NCI-H2196 treated with DMSO at 0.1 percent for 48 hours (cell line): Measurements from ENCODE around the gene FAM180B.
"Not testable (repeated sequence)": the region's sequence is repeated elsewhere in the genome, so short reads cannot be mapped to it uniquely, and the experiment has no call there.

Source experiments
- DNase-seq: peaks from one replicate; lab custom pipeline; 2025; ENCODE audit not compliant: unreplicated experiment; lab: John Stamatoyannopoulos, UW

The FAM180B gene

DNA sequence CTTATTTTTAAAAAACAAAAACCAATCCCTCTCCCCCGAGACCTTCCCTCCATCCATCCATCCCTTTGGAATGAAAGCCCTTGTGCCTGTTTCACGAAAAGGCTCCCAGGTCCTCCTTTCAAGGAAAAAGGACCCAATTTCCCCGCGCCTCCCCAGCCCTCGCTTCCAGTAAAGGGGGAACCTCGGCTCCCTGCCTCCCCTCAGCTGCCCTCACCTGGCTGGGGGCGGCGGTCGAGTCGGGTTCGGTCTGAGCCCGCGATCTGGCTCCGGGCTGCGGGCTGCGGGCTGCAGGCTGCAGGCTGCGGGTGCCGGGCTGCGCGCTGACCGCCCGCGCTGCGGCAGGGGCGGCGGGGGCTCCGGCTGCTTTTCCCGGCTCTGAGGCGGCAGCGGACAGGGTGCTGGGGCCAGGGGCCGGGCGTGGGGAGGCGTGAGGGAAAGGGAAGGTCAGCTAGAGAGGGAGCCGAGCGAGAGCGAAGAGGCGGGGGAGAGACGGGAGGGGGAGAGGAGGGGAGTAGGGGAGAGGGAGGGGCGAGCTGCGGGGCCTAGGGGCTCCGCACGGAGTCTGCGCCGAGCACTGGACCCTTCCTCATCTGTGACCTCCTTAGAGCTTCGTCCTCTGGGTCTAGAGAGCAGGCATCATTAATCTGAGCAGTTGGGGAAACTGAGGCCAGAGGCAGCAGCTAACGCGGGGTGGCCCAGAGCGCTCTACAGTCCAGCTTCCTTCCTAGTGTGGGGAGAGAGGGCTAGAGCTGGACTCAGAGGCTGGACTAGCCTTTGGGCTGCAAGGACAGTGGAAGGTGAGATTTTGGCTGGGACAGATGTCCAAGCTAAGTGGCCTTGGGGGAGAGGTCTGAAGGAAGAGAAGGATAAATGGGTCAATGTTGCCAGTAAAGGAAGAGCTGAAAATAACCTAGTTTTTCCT is 7.7 kb downstream of the FAM180B start, which contains the start of gene C1QTNF4:
Gene C1QTNF4 (minus strand): TSS at position 478 of the 922 bp plus-strand sequence. CDS start 3,601 bp downstream, outside the sequence.
- no peak for DNase-seq

DNA sequence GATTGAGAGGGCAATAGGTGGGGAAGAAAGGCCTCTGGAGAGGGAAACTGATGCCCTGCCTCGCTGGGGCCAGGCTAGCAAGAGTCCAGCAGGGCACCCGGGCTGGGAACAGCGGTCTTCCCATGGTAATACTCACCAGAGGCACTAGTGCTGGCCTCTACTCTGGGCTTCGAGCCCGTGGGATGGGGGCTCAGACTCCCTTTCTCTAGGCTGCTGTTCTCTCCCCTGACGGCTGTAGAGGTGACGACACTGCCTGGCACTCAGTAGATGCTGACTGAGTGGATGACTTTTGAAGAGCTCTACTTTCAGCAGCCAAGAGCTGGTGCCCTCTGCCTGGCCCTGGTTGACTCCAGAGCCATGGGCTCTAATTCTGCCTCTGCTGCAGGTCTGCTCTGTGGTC is 8.6 kb downstream of the FAM180B start:
- DNase-seq: no peak

DNA sequence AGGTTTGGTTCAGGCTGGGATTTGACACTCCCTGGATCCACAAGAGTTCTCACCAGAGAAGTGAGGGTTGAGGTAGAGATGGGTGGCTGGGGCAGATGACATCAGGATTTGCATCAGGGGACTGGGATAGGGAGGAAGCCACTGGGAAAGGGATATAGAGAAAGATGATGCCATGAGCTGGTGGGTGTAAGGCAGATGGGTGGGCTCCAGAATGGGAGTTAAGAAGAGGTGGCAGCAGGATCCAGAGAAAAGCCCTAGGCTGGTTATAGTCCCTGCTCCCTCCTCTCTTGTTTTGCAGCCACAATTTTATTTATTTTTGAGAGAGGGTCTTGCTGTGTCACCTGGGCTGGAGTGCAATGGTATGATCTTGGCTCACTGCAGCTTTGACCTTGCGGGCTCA is 9.5 kb downstream of the FAM180B start:
- no peak for DNase-seq

DNA sequence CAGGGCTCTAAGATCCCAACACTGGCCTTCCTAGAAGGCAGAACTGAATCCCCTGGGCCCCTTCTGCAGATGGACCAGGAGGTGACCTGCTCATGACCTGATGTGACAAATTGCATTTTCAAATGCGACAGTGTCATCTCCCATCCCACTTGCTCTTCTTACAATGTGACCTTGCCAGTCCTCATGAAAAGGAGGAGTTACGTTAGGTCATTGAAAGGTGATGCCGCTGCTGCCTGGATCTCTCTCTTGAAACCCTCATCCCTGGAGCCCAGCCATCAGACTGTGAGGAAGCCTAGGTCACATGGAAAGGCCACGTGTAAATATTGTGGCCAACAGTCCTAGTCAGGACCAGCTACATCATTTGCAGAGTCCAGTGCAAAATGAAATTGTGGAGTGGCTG is 13.4 kb downstream of the FAM180B start:
- DNase-seq: peak; percentile 38

DNA sequence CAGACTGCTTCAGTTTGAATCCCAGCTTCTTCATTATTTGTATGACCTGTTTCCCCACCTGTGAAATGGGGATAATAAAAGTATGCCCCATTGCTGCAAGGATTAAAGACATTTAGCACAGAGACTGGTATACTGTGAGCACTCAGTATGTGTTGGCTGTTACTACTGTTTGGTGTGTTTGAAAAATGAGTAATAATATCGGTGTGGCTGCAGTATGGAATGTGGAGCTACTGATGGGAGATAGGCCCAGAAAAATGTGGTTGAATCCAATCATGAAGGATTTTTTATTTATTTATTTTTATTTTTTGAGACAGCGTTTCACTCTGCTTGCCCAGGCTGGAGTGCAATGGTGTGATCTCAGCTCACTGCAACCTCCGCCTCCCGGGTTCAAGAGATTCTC is 16.8 kb downstream of the FAM180B start:
- no peak for DNase-seq

DNA sequence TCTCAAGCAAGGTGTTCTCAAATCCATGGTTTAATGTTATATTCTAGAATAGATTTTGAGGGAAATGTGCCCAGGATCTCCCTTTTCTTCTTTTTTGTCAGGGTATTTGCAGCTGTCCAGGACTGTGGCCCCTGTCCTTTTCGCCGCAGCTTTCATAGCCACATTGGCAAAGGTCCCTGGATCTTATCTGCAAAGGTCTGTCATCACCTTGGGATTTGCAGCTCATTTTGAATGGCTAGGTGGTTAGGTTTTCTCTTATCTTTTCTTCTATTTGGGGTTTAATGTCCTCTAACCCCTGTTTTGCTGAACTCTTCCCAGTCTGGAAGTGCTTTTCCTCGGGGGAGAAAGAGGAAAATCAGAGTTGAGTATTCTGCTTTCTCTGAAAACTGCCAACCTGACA is 19.4 kb downstream of the FAM180B start:
- no peak for DNase-seq

DNA sequence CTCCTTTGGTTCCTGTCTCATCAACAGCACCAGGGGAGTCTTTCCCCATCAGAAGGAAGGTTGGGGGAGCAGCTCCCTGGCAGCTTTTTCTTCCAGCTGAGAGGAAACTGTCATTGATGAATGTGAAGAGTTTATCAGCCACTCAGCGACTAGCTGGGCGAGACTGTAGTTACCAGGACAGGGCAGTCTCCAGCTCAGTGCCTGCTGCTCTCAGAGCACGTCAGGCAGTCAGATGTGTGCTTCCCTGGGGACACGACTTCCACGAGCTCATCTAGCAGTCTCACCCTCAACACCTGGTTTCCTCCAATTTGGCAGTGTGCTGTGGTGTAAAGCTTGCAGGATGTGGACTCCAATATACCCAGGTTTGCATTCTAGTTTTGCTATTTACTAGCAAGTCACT is 20.3 kb downstream of the FAM180B start:
- no peak for DNase-seq

DNA sequence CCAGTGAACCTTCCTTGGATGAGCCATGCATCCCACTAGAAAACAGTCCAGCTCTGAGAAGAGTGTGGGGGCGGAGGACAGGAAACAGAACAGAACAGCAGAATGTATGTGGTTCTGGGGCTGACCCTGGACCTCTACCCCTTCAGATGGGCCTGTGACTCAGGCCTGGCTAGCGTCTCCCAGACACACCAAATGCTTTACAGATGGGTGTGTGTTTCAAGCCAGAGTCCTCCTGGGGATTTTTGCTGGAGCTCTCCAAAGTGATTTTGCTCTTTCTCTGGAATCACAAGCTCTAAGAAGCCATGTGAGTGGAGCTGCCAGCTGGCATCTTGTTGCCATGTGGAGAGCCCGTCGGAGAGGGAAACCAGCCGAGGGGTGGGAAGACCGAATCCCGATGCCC is 20.9 kb downstream of the FAM180B start:
- no peak for DNase-seq

DNA sequence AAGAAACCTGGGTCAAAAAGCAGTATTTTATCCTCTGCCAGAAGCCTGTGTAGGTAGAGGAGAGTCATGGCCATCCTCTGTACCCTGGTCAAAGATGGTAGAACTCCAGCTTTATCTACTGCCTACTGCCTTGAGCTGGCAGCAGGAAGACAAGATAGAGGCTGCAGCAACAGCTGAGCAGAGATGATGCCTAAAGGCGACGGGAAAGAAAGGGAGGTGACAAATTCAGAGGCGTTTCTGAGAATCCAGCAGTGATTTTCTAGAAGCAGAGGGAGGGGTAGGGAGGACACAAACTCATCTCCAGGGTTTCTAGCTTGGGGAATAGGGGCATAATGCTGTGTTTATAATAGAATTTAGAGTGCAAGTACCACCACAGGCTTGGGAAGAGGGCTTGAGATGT is 23.2 kb downstream of the FAM180B start:
- no peak for DNase-seq

DNA sequence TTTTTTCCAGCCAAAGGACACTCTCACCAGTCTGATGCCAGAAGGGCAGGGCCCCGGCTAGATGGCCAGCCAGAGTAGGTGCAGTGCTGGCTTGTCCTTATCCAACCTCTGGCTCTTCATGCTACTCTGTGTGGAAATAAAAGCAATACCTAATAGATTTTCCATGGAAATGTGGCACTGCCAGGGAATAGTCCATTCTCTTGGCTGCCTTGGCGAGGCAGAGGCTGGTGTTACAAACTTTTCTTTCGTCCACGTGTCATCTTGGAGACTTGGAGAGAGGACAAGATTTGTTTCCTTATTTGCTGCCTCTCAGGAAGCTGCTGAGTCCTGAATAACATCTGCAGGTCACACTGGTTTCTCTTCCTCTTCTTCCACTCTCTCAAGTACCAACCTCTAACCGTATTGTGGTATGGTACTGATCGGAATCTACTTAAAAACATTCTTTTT is 24.9 kb downstream of the FAM180B start:
- DNase-seq: no peak

DNA sequence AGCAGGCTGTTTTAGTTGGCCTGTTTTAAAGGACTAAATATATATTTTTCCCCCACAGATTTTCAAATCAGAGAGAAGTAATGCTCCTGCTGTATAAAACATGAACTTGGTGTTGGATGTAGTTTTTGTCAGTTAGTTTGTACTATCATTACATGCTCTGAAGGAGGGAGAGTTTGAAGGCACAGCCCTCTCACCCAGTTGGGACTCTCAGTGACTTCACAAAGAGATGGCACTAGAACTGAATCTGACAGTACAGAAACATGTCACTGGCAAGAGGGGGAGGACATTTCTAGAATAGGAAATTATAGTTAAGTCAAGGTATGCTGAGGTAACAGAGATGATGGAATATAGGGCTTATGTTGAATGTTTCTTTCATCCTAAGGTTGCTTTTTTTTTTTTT is 28.8 kb downstream of the FAM180B start:
- DNase-seq: no peak

DNA sequence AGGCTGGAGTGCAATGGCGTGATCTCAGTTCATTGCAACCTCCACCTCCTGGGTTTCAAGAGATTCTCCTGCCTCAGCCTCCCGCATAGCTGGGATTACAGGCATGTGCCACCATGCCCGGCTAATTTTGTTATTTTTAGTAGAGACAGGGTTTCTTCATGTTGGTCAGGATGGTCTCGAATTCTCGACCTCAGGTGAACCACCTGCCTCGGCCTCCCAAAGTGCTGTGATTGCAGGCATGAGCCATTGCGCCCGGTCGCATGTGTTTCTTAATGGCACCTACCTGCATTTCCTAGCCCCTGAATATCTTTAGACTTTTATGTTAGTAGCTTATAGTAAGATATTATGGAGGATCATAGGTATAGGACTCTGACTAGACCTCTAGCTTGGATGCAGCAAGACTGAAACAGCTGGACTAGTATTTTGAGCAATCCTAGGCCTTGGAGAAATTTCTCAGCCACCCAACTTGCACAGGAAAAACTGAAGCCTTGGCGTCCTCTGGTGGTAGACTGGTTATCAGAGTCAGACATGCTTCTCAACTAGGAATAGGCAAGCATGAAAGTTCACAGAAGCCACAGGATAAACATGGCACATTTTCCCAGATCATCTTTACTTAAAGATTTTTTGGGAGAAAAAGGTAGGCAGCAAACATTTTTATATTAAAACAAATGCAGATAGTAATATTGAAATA is 30.4 kb downstream of the FAM180B start:
- peak; percentile 27 for DNase-seq

DNA sequence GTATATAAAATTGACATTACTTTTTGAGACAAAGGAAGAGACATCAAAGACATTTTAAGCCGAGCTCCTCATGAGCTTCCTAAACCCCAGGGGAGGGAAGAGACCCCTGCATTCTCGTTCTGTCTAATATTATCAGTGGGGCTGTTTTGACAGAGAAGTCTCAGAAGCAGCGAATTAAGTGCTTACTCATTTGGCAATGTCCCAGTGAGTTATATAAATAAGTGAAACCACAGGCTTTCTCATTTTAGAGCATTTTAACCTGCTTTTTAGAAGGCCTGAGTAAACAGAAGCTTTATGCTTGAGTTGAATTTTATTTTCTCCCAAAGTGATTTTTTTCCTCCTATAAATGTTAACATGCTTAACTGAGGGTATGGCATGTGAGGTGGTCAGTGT is 30.9 kb downstream of the FAM180B start:
- no peak for DNase-seq

DNA sequence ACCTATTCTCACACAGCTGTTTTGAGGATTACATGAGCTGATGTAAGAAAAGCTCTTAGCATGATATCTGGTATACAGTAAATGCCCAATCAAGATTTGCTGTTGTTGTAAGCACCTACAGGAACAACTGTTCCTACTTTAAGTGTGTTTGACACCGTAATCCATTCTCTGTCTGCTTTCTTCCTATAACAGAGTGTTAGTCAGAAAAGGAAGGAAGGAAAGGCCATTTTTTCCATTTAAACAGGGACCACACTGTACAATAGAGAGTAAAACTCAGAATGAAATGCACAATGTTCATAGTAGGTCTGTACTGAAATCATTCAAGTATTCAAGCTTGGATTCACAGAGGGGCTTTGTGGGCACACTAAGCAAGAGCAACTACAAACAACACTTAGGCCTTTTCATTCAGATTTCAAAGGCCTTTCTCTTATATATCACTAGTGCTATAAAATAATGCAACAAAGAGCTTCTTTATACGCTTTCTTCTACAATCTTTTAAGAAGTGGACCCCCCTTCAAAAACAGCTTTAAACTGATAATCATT is 34.4 kb downstream of the FAM180B start:
- no peak for DNase-seq

DNA sequence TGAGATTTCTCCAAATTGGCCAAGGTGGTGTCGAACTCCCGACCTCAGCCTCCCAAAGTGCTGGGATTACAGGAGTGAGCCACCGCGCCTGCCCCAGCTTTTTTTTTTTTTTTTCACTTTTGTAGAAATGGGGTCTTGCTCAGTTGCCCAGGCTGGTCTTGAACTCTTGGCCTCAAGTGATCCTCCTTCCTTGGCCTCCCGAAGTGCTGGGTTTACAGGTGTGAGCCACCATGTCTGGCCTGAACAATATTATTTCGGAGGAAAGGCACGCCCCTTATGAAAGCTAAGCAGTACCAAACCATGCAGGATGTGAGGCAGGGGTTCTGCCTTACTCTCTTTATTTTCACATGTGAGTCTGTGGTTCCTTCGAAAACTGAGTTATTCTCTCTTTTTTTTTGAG is 39.8 kb downstream of the FAM180B start:
- DNase-seq: no peak

DNA sequence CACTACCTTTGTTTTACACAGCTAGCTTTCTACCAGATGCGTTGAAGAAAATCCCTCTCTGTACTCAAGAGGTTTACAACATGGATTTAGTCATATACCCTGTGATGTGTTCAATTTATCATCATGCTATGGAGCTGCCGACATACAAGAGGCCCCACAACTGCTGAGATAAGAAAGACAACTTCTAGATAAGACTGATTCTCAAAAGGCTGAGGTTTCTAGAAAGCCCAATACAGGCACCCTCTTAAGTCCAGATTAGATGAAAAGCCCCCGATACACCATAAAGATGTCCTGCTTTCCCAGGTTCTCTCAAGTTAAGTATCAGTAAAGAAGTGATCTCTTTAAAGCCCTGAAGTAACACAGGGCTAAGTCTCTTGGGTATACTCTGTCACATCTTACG is 41.5 kb downstream of the FAM180B start:
- DNase-seq: no peak

DNA sequence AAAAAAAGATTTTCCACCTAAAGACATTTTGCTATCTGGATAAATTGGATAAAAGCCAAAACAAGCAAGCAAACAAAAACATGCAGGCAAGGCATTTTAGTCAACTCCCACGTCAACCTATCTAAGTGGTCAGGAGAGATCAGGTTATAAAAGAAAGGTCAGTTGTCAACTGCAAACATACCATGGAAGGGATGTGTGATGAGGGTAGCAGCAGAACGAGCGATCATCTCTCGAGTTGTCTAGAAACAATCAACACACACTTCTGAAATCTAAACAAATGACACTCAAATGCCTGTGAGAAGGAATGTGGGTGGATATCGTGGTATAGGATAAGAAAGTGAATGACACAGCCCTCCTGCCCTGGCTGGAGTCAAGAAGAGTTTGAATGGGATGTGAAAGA is 45.0 kb downstream of the FAM180B start:
- no peak for DNase-seq

DNA sequence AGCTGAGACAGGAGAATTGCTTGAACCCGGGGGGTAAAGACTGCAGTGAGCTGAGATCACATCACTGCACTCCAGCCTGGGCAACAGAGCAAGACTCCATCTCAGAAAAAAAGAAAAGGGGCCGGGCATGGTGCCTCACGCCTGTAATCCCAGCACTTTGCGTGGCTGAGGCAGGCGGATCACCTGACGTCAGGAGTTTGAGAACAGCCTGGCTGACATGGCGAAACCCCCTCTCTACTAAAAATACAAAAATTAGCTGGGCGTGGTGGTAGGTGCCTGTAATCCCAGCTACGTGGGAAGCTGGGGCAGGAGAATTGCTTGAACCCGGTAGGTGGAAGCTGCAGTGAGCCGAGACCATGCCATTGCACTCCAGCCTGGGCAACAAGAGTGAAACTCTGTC is 49.9 kb downstream of the FAM180B start:
- DNase-seq: not testable (repeated sequence)
